HepG2 (cell line): Measurements from ENCODE around the gene SLC9A9. TPM values are rescaled to one million over a fixed set of nuclear protein-coding genes. Genes with fewer than 3 reads are reported as not detected.

Experiments used
- ATAC-seq: fragments of 200-7000 bp; cut with Tn5 transposase; 3 replicates; pipeline ENCODE4 v1.9.1; 2020; ENCODE audit warnings: mild to moderate bottlenecking, moderate library complexity
- BruUV-seq: library from RNA; stranded (reverse); fragments of 400-500 nt; replicated peaks from 2 replicates; lab custom pipeline; 2021; lab: Mats Ljungman, UMichigan
- CTCF ChIA-PET: fragments of 300-600 bp; formaldehyde crosslinking; extraction: SDS; loops from one replicate; lab custom pipeline; 2021; ENCODE audit warnings: low total read pairs, inconsistent platforms, low intra/inter-chr PET ratio; lab: Yijun Ruan, JAX
- POLR2A ChIA-PET: fragments of 350-600 bp; sonication (Branson Sonifier 250); formaldehyde crosslinking; loops from one replicate; lab custom pipeline; 2020; ENCODE audit warnings: antibody characterized with exemption, inconsistent platforms; lab: Yijun Ruan, JAX
- DNase-seq: peaks from one replicate; pipeline ENCODE4 v3.0.0-alpha.2; 2015; ENCODE audit warnings: low spot score
- FAIRE-seq: peaks from 3 replicates; lab custom pipeline; 2011; peaks lifted over from hg19 to GRCh38; lab: Jason Lieb, UNC
- H2AFZ ChIP-seq: one replicate; pipeline ENCODE4 v1.6.1; 2011; ENCODE audit warnings: low read length, inconsistent platforms
- H3K27ac ChIP-seq: fragments of 300-600 bp; 3 replicates; pipeline ENCODE4 v1.8.0; 2011; ENCODE audit warnings: mixed run types, mild to moderate bottlenecking, mixed read lengths, low read length, inconsistent platforms; ENCODE audit not compliant: insufficient read depth; ENCODE audit errors: extremely low read length
- H3K27me3 ChIP-seq, 2 experiments: fragments of 200-600 bp in 1 of 2; 2 replicates in 1 of 2; 3 replicates in 1 of 2; pipeline versions ENCODE4 v1.6.0 to v1.8.0; 2011; ENCODE audit warnings: low read length in 2 of 2, mild to moderate bottlenecking in 2 of 2, moderate library complexity in 2 of 2, inconsistent platforms in 1 of 2; ENCODE audit not compliant: insufficient read depth in 2 of 2, control insufficient read depth in 1 of 2
- H3K36me3 ChIP-seq, 2 experiments: fragments of 200-600 bp in 1 of 2; replicated peaks in 1 of 2; 2 replicates in 1 of 2; 3 replicates in 1 of 2; pipeline versions ENCODE4 v1.5.1 to v1.8.0; 2011; ENCODE audit warnings: low read length in 2 of 2, inconsistent platforms in 1 of 2; ENCODE audit not compliant: insufficient read depth in 2 of 2, control insufficient read depth in 1 of 2
- H3K4me1 ChIP-seq: 2 replicates; pipeline ENCODE4 v1.5.1; 2012; ENCODE audit warnings: low read length, inconsistent platforms; ENCODE audit not compliant: insufficient read depth
- H3K4me2 ChIP-seq: 2 replicates; pipeline ENCODE4 v1.6.0; 2011; ENCODE audit warnings: low read depth, low read length, inconsistent platforms
- H3K4me3 ChIP-seq, 3 experiments: fragments of 200-600 bp in 1 of 3; sonication (generic), shearing (Covaris generic) in 1 of 3; replicated peaks in 1 of 3; 2 replicates each; pipeline ENCODE4 v1.5.1; 2011 to 2016; ENCODE audit warnings: low read length in 3 of 3, inconsistent platforms in 2 of 3, low read depth in 2 of 3, mild to moderate bottlenecking in 2 of 3, control low read depth in 1 of 3, mixed read lengths in 1 of 3; ENCODE audit not compliant: insufficient read depth in 1 of 3
- H3K79me2 ChIP-seq: one replicate; pipeline ENCODE4 v1.6.1; 2011; ENCODE audit warnings: low read length, inconsistent platforms; ENCODE audit not compliant: insufficient read depth
- H3K9ac ChIP-seq: 2 replicates; pipeline ENCODE4 v1.6.0; 2011; ENCODE audit warnings: mild to moderate bottlenecking, low read depth, low read length, inconsistent platforms; ENCODE audit not compliant: insufficient read depth
- H3K9me3 ChIP-seq: 2 replicates; pipeline ENCODE4 v1.5.1; 2012; ENCODE audit warnings: mild to moderate bottlenecking, low read length
- H4K20me1 ChIP-seq: 2 replicates; pipeline ENCODE4 v1.6.0; 2011; ENCODE audit warnings: inconsistent platforms, mild to moderate bottlenecking, low read length, moderate library complexity; ENCODE audit not compliant: insufficient read depth
- GRHL1 ChIP-seq: sonication (generic); formaldehyde crosslinking; conservative IDR thresholded peaks from 2 replicates; pipeline ENCODE4 v1.8.0; 2022; ENCODE audit warnings: missing genetic modification reagents
- JUN ChIP-seq: sonication (generic); formaldehyde crosslinking; IDR thresholded peaks from 2 replicates; pipeline ENCODE4 v1.4.0; 2020; ENCODE audit warnings: mild to moderate bottlenecking, missing genetic modification reagents
- KDM4B ChIP-seq: sonication (generic); formaldehyde crosslinking; IDR thresholded peaks from 2 replicates; pipeline ENCODE4 v1.4.0; 2020; ENCODE audit warnings: missing genetic modification reagents
- PBX3 ChIP-seq: sonication (generic); formaldehyde crosslinking; IDR thresholded peaks from 2 replicates; pipeline ENCODE4 v1.8.1; 2023; ENCODE audit warnings: missing genetic modification reagents, inconsistent platforms, borderline replicate concordance
- PHF8 ChIP-seq: sonication (generic); formaldehyde crosslinking; IDR thresholded peaks from 2 replicates; pipeline ENCODE4 v1.5.0; 2020; ENCODE audit warnings: missing genetic modification reagents
- POLR2AphosphoS5 ChIP-seq: IDR thresholded peaks from 2 replicates; pipeline ENCODE4 v1.6.1; 2012; ENCODE audit warnings: low read depth, low read length
- ZNF17 ChIP-seq: sonication (generic); formaldehyde crosslinking; IDR thresholded peaks from 2 replicates; pipeline ENCODE4 v1.5.0; 2020; ENCODE audit warnings: mild to moderate bottlenecking, missing genetic modification reagents
- ZNF230 ChIP-seq: sonication (generic); formaldehyde crosslinking; IDR thresholded peaks from 2 replicates; pipeline ENCODE4 v1.4.0; 2020; ENCODE audit warnings: mild to moderate bottlenecking, missing genetic modification reagents
- ZNF607 ChIP-seq: sonication (generic); formaldehyde crosslinking; IDR thresholded peaks from 2 replicates; pipeline ENCODE4 v1.5.1; 2020; ENCODE audit warnings: missing genetic modification reagents, mild to moderate bottlenecking, borderline replicate concordance
- WGBS: methylation state at CpG from one replicate; pipeline ENCODE4 v1.1.6; 2017; ENCODE audit warnings: low lambda C conversion rate; 5-methylcytosine and 5-hydroxymethylcytosine counted together
- in situ Hi-C: cut with HindIII; loops from 2 replicates; pipeline ENCODE4 v1.10.0; 2017; ENCODE audit warnings: low pct_unique_long_range_greater_than_20kb; ENCODE audit not compliant: extremely low pct_ligation_motif_present
- intact Hi-C: fragments of 100-400 bp; cut with micrococcal nuclease; formaldehyde crosslinking; loops from one replicate; pipeline ENCODE4 v1.10.0; 2022; ENCODE audit not compliant: unreplicated experiment
- polyA plus RNA-seq, 8 experiments: library from polyadenylated mRNA; depleted of rRNA in 3 of 8; stranded (reverse) in 7 of 8; unstranded in 1 of 8; fragments of >200 nt; fragmentation: Illumina TruSeq in 4 of 8; extraction: Trizol in 4 of 8; gene quantifications; 2 replicates each; pipeline versions ENCODE4 v1.2.1 to v1.2.3, GENCODE V29; 2011 to 2016; ENCODE audit warnings: low read depth in 4 of 8, missing spikeins in 1 of 8, mixed read lengths in 1 of 8; ENCODE audit not compliant: insufficient read depth in 1 of 8
- total RNA-seq, 5 experiments: library from RNA; depleted of rRNA; stranded (reverse); fragments of >200 nt; fragmentation: Illumina TruSeq; extraction: Trizol; gene quantifications; 2 replicates each; pipeline ENCODE4 v1.2.3, GENCODE V29; 2016; ENCODE audit warnings: low read depth in 1 of 5

Gene SLC9A9
- total and polyA plus RNA-seq, 2 of the 13 experiments (the other 11 are each of a cell fraction or from before 2014, with no cell fraction given), result not detected

- TF ChIP-seq GRHL1 (CRISPR knock-in tag) (no peak), KDM4B (CRISPR knock-in tag) (no peak), ZNF607 (CRISPR knock-in tag) (no peak), JUN (CRISPR knock-in tag) (no peak), POLR2AphosphoS5 (no peak), ZNF17 (CRISPR knock-in tag) (no peak), PHF8 (CRISPR knock-in tag) (no peak)
- TF ChIP-seq, all 625 proteins: peak for 0
- no peak overlapping the region for H3K4me3 ChIP-seq
- POLR2A ChIA-PET, result no interaction called here
- no peaks in the 10 kb centered on the region for H3K79me2 ChIP-seq
- BruUV-seq, result no TSS peak
- CTCF ChIA-PET, result no interaction called here
- H3K9ac ChIP-seq, result no peak overlapping the region
- in situ Hi-C loops, result no loop called here
- no peak overlapping the region for H3K27ac ChIP-seq
- WGBS, result 0% methylated on average over 1 of the region's 1 CpG
- H3K27me3 ChIP-seq, result no peaks in the 10 kb centered on the region
- DNase-seq, result no peak
- FAIRE-seq, result no peak
- no peaks in the 10 kb centered on the region for H3K4me1 ChIP-seq
- H2AFZ ChIP-seq, result no peak overlapping the region
- H3K4me2 ChIP-seq, result no peak overlapping the region
- no peaks in the 10 kb centered on the region for H3K9me3 ChIP-seq
- intact Hi-C loops, result no loop called here
- no peaks in the 10 kb centered on the region for H3K36me3 ChIP-seq
- no peaks in the 10 kb centered on the region for H4K20me1 ChIP-seq
- ATAC-seq, result no peak
These were observed 491.4 kb downstream of the SLC9A9 start for GRCh38 chr3:143356839-143357238.

GRCh38 chr3:143354342-143354741 lies 493.9 kb downstream of the SLC9A9 start:
- Histone ChIP-seq H3K27ac (no peak overlapping the region), H4K20me1 (no peaks in the 10 kb centered on the region), H3K9me3 (no peaks in the 10 kb centered on the region), H3K4me2 (no peak overlapping the region), H2AFZ (no peak overlapping the region), H3K79me2 (no peaks in the 10 kb centered on the region), H3K4me1 (no peaks in the 10 kb centered on the region), H3K27me3 (peaks cover 0 to 1% of the 10 kb centered on the region in 2 experiments; a peak in 1 of 5 replicates), H3K9ac (no peak overlapping the region), H3K4me3 (no peak overlapping the region), H3K36me3 (no peaks in the 10 kb centered on the region)
- intact Hi-C loops, result no loop called here
- TF ChIP-seq PBX3 (no peak), ZNF230 (CRISPR knock-in tag) (no peak)
- in situ Hi-C loops, result no loop called here
- POLR2A ChIA-PET, result no interaction called here
- WGBS, result 50% methylated on average over 1 of the region's 1 CpG
- CTCF ChIA-PET, result no interaction called here
- DNase-seq, result no peak
- no peak for FAIRE-seq
- ATAC-seq, result no peak
- no TSS peak for BruUV-seq
